CD4-positive, alpha-beta memory T cell (primary cell): ENCODE data around the gene ACOT7. TPM values are rescaled to one million over a fixed set of nuclear protein-coding genes. Genes with fewer than 3 reads are reported as not detected.

Source experiments
- CTCF ChIA-PET: fragments of 350-600 bp; sonication (Branson Sonifier 250); formaldehyde crosslinking; loops from one replicate; lab custom pipeline; 2021; ENCODE audit warnings: inconsistent platforms; ENCODE audit not compliant: partially characterized antibody; lab: Charles Lee
- POLR2A ChIA-PET: fragments of 350-600 bp; sonication (Branson Sonifier 250); formaldehyde crosslinking; loops from one replicate; lab custom pipeline; 2021; ENCODE audit not compliant: partially characterized antibody; lab: Charles Lee
- DNase-seq, 5 donors: peaks; one replicate each; pipeline versions ENCODE4 v3.0.0 to v3.0.0-alpha.2; 2020 to 2022; ENCODE audit warnings: mixed read lengths in 1 of 5
- H3K27ac ChIP-seq: one replicate; pipeline ENCODE4 v1.7.0; 2013; ENCODE audit warnings: low read depth, low read length
- H3K27me3 ChIP-seq: 2 replicates; pipeline ENCODE4 v1.7.0; 2013; ENCODE audit warnings: mild to moderate bottlenecking, low read length, moderate library complexity; ENCODE audit not compliant: insufficient read depth
- H3K36me3 ChIP-seq: 2 replicates; pipeline ENCODE4 v1.7.0; 2013; ENCODE audit warnings: mild to moderate bottlenecking, low read length, moderate library complexity; ENCODE audit not compliant: insufficient read depth
- H3K4me1 ChIP-seq: 2 replicates; pipeline ENCODE4 v1.7.0; 2013; ENCODE audit warnings: mild to moderate bottlenecking, low read length, moderate library complexity; ENCODE audit not compliant: insufficient read depth
- H3K4me3 ChIP-seq, 2 donors: one replicate each; pipeline ENCODE4 v1.7.0; 2013; ENCODE audit warnings: low read length in 2 of 2, mild to moderate bottlenecking in 1 of 2
- H3K9me3 ChIP-seq, 2 donors: one replicate each; pipeline ENCODE4 v1.7.0; 2013; ENCODE audit warnings: low read length in 2 of 2, control low read depth in 1 of 2; ENCODE audit not compliant: control insufficient read depth in 1 of 2
- H3K27ac Mint-ChIP-seq, 7 donors: one replicate each; pipeline ENCODE4 v1.8.0; 2020 to 2021; ENCODE audit warnings: mixed read lengths in 7 of 7, mild to moderate bottlenecking in 6 of 7, inconsistent platforms in 3 of 7, moderate library complexity in 3 of 7
- H3K27me3 Mint-ChIP-seq, 2 donors: one replicate each; pipeline ENCODE4 v1.8.0; 2020 to 2021; ENCODE audit warnings: mixed read lengths in 2 of 2
- H3K36me3 Mint-ChIP-seq, 2 donors: one replicate each; pipeline ENCODE4 v1.8.0; 2020 to 2021; ENCODE audit warnings: mixed read lengths in 2 of 2, inconsistent platforms in 1 of 2, mild to moderate bottlenecking in 1 of 2
- H3K4me1 Mint-ChIP-seq, 4 donors: one replicate each; pipeline ENCODE4 v1.8.0; 2020 to 2021; ENCODE audit warnings: mixed read lengths in 4 of 4, mild to moderate bottlenecking in 1 of 4
- H3K4me3 Mint-ChIP-seq, 8 donors: one replicate each; pipeline ENCODE4 v1.8.0; 2020 to 2021; ENCODE audit warnings: mixed read lengths in 8 of 8, mild to moderate bottlenecking in 7 of 8, moderate library complexity in 6 of 8, inconsistent platforms in 3 of 8
- H3K9me3 Mint-ChIP-seq, 8 donors: one replicate each; pipeline ENCODE4 v1.8.0; 2020 to 2021; ENCODE audit warnings: mixed read lengths in 8 of 8, mild to moderate bottlenecking in 5 of 8, inconsistent platforms in 3 of 8, moderate library complexity in 1 of 8
- intact Hi-C: fragments of 100-400 bp; cut with micrococcal nuclease; formaldehyde crosslinking; loops from one replicate; pipeline ENCODE4 v1.15.1; 2023
- polyA plus RNA-seq, 2 donors: library from polyadenylated mRNA; unstranded; fragments of 300-500 nt; fragmentation: Illumina TruSeq; gene quantifications; one replicate each; pipeline ENCODE4 v1.2.3, GENCODE V29; 2021
- total RNA-seq, 2 experiments: library from RNA; stranded (reverse); gene quantifications; one replicate each; pipeline ENCODE4 v1.2.3, GENCODE V29; 2021

The ACOT7 gene
- total and polyA plus RNA-seq, 4 experiments from 2014 or later, result 2.7 to 7.4 (median 4.8) TPM

DNA sequence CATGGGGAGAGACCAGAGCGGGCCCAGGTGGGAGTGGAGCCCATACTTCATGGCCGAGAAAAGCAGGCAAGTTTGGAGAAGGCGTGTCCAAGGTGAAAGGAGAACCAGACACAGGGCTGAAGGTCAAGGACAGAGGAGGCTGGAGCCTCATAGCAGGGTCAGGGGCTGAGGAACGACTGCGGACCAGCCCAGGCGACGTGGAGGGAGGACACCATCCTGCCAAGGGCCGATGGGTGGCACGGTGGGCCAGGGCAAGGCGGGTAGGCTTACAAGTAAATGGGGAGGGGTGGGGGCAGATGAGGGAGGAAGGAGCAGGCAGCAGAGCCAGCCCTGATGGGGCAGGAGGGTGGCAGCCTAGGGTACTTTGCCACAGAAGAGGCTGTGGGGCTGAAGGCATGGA lies 114.5 kb downstream of the ACOT7 start:
- Histone ChIP-seq H3K27me3 (no peaks in the 10 kb centered on the region), H3K27ac (no peak overlapping the region), H3K36me3 (no peaks in the 10 kb centered on the region), H3K4me1 (no peaks in the 10 kb centered on the region), H3K4me3 (no peak overlapping the region), H3K9me3 (no peaks in the 10 kb centered on the region)
- no peaks in the 10 kb centered on the region for H3K27me3 Mint-ChIP-seq
- peaks cover 0 to 7% of the 10 kb centered on the region in 2 donors for H3K36me3 Mint-ChIP-seq
- H3K4me3 Mint-ChIP-seq, result no peak overlapping the region
- DNase-seq, result no peak
- no peaks in the 10 kb centered on the region for H3K9me3 Mint-ChIP-seq
- intact Hi-C loops, result no loop called here
- CTCF ChIA-PET, result no interaction called here
- POLR2A ChIA-PET, result no interaction called here
- H3K27ac Mint-ChIP-seq, result no peak overlapping the region
- H3K4me1 Mint-ChIP-seq, result no peaks in the 10 kb centered on the region

DNA sequence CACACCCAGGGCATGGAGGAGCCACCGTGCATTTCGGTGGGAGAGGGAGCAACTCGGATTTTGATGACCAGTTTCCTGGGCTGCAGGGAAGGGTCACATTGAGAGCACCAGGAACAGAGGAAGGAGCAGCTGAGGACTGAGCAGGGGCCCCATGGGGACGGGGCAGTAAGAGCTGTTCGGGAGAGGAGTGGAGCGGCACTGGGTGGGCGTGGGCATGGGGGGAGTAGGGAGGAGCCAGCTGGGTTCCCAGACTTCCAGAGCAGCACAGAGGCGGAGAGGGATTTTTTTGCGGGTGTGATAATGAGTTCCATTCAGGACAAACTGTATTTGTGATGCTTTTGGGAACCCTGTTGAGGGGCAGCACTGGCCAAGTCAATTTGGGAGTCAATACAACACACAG lies 115.3 kb downstream of the ACOT7 start:
- H3K27me3 ChIP-seq, result no peaks in the 10 kb centered on the region
- Mint-ChIP-seq H3K9me3 (no peaks in the 10 kb centered on the region), H3K4me1 (no peaks in the 10 kb centered on the region), H3K36me3 (peaks cover 0 to 7% of the 10 kb centered on the region in 2 donors), H3K27me3 (no peaks in the 10 kb centered on the region), H3K27ac (no peak overlapping the region), H3K4me3 (no peak overlapping the region)
- H3K9me3 ChIP-seq, result no peaks in the 10 kb centered on the region
- CTCF ChIA-PET, result no interaction called here
- H3K4me3 ChIP-seq, result no peak overlapping the region
- DNase-seq, result no peak
- H3K36me3 ChIP-seq, result no peaks in the 10 kb centered on the region
- intact Hi-C loops, result no loop called here
- POLR2A ChIA-PET, result no interaction called here
- H3K4me1 ChIP-seq, result no peaks in the 10 kb centered on the region
- no peak overlapping the region for H3K27ac ChIP-seq

DNA sequence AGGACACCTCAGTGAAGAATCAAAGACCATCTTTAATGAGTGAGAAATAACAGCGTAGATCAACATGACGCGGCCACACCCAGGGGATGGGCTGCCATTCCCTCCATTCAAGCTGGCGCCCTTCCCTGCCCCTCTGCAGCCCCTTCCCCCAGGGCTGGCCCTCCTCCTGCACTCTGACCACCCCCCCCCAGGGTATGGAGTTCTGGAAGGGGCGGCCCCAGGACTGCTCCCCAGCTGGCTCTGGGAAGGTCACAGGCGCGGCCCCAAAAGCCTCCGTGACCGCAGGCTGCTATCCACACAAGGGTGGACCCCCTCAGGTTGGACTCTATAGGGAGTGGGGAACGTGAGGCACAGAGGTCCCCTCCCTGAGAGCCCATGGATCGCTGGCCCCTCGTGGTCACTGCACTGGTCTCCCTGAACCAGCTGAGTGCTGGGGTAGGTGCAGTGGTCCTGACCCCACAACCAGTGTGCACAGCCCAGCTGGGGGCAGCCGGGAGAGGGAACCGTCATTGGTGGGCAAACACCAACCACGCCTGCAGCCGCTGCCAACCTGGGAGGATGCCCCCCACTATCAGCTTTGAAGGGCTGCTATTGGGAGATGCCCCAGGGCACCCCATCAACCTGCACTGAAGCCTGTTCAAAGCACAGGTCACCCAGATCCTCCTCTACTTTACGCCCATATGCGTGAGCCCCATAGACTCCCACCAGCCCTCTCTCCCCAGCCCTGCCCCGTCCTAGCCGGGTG lies 116.6 kb downstream of the ACOT7 start:
- H3K4me3 Mint-ChIP-seq, result no peak overlapping the region
- no peak for DNase-seq
- H3K4me1 ChIP-seq, result no peaks in the 10 kb centered on the region
- ChIA-PET CTCF (no interaction called here), POLR2A (no interaction called here)
- H3K9me3 Mint-ChIP-seq, result no peaks in the 10 kb centered on the region
- no peaks in the 10 kb centered on the region for H3K27me3 Mint-ChIP-seq
- no peaks in the 10 kb centered on the region for H3K27me3 ChIP-seq
- intact Hi-C loops, result no loop called here
- no peaks in the 10 kb centered on the region for H3K36me3 ChIP-seq
- no peak overlapping the region for H3K27ac ChIP-seq
- no peak overlapping the region for H3K27ac Mint-ChIP-seq
- H3K36me3 Mint-ChIP-seq, result peaks cover 0 to 7% of the 10 kb centered on the region in 2 donors
- H3K4me3 ChIP-seq, result no peak overlapping the region
- H3K4me1 Mint-ChIP-seq, result no peaks in the 10 kb centered on the region
- no peaks in the 10 kb centered on the region for H3K9me3 ChIP-seq

DNA sequence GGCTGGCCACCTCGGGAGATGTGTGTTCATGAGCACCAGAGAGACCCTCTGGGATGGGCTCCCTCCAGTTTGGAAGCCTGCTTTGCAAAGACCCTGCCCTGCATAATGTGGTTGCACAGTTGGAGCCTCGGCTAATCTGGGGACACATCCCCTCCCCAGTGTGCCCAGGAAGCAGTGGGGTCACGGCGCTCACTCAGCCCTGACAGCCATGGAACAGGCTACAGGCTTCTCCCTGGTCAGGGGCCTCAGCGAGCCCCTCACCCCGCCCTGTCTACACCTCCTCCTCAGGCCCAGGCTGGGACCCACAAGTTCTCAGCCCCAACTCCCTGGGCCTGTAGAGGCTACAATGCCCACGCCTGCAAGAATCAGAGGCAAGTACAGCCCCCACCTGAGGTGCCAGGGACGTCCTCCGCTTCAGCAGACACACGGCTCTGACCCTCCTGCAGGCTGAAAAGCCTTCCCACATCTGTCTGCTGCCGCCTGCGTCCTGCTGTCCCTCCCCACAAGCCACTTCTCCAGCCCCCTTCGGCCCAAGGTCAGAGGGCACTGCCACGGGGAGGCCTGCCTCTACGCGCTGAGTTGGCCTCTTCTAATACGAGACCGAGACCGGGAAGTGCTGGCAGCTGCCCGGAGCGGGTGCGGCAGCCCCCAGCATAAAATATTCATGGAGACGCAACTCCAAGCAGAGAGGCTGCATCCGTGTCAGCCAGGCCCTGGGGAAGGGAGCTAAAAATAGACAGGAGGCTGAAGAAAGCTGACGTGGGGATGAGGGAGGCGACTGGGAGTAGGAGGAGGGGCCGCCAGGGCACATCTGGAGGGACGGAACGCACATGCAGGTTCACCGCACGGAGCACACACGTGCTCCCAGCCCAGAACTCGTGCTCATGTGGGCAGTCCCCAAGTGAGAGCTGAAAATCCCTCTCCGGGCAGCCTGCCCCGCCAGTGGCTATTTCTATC lies 117.5 kb downstream of the ACOT7 start:
- no peak overlapping the region for H3K4me3 ChIP-seq
- ChIA-PET POLR2A (no interaction called here), CTCF (interaction anchor here (0.7 kb wide), 1 partner anchor 51 kb away, joined by 5 read pairs; no protein-coding TSS in a partner anchor)
- no peaks in the 10 kb centered on the region for H3K4me1 ChIP-seq
- no peak for DNase-seq
- Mint-ChIP-seq H3K36me3 (peaks cover 0 to 7% of the 10 kb centered on the region in 2 donors), H3K4me3 (no peak overlapping the region), H3K4me1 (no peaks in the 10 kb centered on the region), H3K27me3 (no peaks in the 10 kb centered on the region), H3K27ac (no peak overlapping the region), H3K9me3 (no peaks in the 10 kb centered on the region)
- no peaks in the 10 kb centered on the region for H3K36me3 ChIP-seq
- no peaks in the 10 kb centered on the region for H3K27me3 ChIP-seq
- H3K9me3 ChIP-seq, result no peaks in the 10 kb centered on the region
- intact Hi-C loops, result no loop called here
- no peak overlapping the region for H3K27ac ChIP-seq

DNA sequence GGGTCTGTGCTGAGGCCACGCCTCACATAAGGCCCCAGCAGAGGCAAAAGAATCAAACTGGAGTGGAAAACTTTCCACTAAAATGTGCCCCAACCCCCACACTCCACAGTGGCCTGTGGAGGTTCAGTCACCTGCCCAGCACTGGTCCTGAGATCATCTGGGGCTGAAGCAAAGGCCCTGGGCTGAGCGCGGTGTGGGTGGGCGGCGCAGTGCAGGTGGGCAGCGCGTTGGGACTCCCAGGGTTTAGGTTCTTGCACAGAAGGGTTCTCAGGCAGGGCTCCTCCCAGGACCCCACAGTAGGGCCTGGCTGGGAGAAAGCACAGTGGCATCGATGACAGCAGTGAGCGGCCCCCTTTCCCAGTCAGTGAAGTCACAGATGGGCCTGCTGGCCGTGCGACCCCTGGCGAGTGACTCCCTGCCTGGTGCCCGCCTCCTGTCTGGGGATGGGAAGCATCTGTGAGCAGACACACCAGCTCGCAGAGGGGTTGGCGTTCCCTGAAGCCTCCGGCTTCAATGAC lies 118.9 kb downstream of the ACOT7 start:
- Histone ChIP-seq H3K9me3 (no peaks in the 10 kb centered on the region), H3K4me3 (no peak overlapping the region), H3K27ac (no peak overlapping the region), H3K36me3 (no peaks in the 10 kb centered on the region), H3K4me1 (no peaks in the 10 kb centered on the region), H3K27me3 (no peaks in the 10 kb centered on the region)
- no peak overlapping the region for H3K4me3 Mint-ChIP-seq
- DNase-seq, result no peak
- intact Hi-C loops, result no loop called here
- H3K36me3 Mint-ChIP-seq, result peaks cover 0 to 7% of the 10 kb centered on the region in 2 donors
- no peaks in the 10 kb centered on the region for H3K9me3 Mint-ChIP-seq
- no peaks in the 10 kb centered on the region for H3K27me3 Mint-ChIP-seq
- POLR2A ChIA-PET, result no interaction called here
- CTCF ChIA-PET, result no interaction called here
- no peaks in the 10 kb centered on the region for H3K4me1 Mint-ChIP-seq
- no peak overlapping the region for H3K27ac Mint-ChIP-seq

DNA sequence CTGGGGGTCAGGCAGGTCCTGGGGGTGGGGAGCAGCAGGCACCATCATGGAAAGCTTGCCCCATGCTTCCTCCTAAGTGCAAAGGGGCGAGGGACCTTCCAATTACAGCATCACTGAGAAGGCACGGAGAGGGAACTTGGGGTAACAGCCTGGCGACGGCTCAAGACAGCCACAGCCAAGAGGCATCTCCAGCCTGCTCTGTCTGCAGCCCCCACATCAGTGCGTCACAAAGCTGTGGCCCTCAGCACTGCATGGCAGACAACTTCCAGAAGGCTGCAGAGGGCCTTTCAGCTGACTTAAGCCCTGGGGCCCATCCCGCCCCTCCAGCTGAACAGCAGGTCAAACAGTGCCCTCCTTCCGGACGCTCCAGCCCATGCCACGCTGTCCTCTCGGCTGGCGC lies 119.5 kb downstream of the ACOT7 start:
- no peak overlapping the region for H3K4me3 ChIP-seq
- ChIA-PET CTCF (no interaction called here), POLR2A (no interaction called here)
- H3K36me3 ChIP-seq, result no peaks in the 10 kb centered on the region
- H3K27ac Mint-ChIP-seq, result no peak overlapping the region
- H3K4me3 Mint-ChIP-seq, result no peak overlapping the region
- H3K27me3 Mint-ChIP-seq, result no peaks in the 10 kb centered on the region
- no peaks in the 10 kb centered on the region for H3K4me1 ChIP-seq
- intact Hi-C loops, result no loop called here
- H3K9me3 Mint-ChIP-seq, result no peaks in the 10 kb centered on the region
- H3K27me3 ChIP-seq, result no peaks in the 10 kb centered on the region
- DNase-seq, result no peak
- H3K27ac ChIP-seq, result no peak overlapping the region
- no peaks in the 10 kb centered on the region for H3K9me3 ChIP-seq
- no peaks in the 10 kb centered on the region for H3K4me1 Mint-ChIP-seq
- peaks cover 0 to 7% of the 10 kb centered on the region in 2 donors for H3K36me3 Mint-ChIP-seq

DNA sequence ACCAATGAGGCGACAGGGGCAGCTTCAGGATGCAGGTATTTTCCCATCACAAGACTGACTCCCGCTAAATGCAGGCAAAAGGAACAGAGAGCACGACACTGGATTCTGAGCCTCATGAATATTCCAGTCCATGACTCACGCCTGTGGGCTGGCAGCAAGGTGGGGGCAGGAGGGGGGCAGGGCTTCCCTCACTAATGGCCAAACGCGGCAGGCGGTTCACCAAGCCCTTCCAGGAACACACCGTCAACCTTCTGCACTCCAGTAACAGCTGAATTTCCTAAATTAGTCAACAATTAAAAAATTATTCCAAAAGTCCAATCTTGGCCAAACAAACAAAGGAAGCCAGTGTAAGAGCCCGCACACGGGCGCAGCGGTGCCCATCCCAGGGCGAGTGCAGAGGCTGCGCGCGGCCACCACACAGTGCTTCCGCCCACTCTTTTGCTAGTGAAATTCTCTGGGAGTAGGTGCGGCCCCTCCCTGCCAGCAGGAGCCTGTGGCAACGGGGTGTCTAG lies 120.1 kb downstream of the ACOT7 start:
- Histone ChIP-seq H3K27ac (no peak overlapping the region), H3K4me1 (no peaks in the 10 kb centered on the region), H3K36me3 (no peaks in the 10 kb centered on the region), H3K9me3 (no peaks in the 10 kb centered on the region), H3K4me3 (no peak overlapping the region), H3K27me3 (no peaks in the 10 kb centered on the region)
- DNase-seq, result no peak
- Mint-ChIP-seq H3K36me3 (peaks cover 0 to 4% of the 10 kb centered on the region in 2 donors), H3K27ac (no peak overlapping the region), H3K4me3 (no peak overlapping the region), H3K27me3 (no peaks in the 10 kb centered on the region), H3K4me1 (no peaks in the 10 kb centered on the region), H3K9me3 (no peaks in the 10 kb centered on the region)
- POLR2A ChIA-PET, result no interaction called here
- intact Hi-C loops, result no loop called here
- CTCF ChIA-PET, result no interaction called here
